Activated B cell treated with CpG ODN at 0.5 μM for 24 hours (primary cell): ENCODE data around the gene UBXN4. TPM values are rescaled to one million over a fixed set of nuclear protein-coding genes. Genes with fewer than 3 reads are reported as not detected.

Source experiments
- ATAC-seq: fragments of 200-7000 bp; cut with Tn5 transposase; one replicate; pipeline ENCODE4 v1.10.0; 2021; ENCODE audit warnings: low read depth, mild to moderate bottlenecking, moderate library complexity
- CTCF ChIA-PET: fragments of 350-600 bp; sonication (Branson Sonifier 250); formaldehyde crosslinking; loops from one replicate; lab custom pipeline; 2021; ENCODE audit warnings: antibody characterized with exemption; lab: Charles Lee
- POLR2A ChIA-PET: fragments of 350-600 bp; sonication (Branson Sonifier 250); formaldehyde crosslinking; loops from one replicate; lab custom pipeline; 2021; ENCODE audit warnings: antibody characterized with exemption; lab: Charles Lee
- DNase-seq: peaks from one replicate; pipeline ENCODE4 v3.0.0; 2022
- H3K27ac Mint-ChIP-seq: one replicate; pipeline ENCODE4 v1.8.0; 2020; ENCODE audit warnings: mixed read lengths
- H3K27me3 Mint-ChIP-seq: one replicate; pipeline ENCODE4 v1.8.0; 2021; ENCODE audit warnings: mixed read lengths
- H3K36me3 Mint-ChIP-seq: one replicate; pipeline ENCODE4 v1.8.0; 2021; ENCODE audit warnings: low read depth, mixed read lengths
- H3K4me1 Mint-ChIP-seq: one replicate; pipeline ENCODE4 v1.8.0; 2021; ENCODE audit warnings: mixed read lengths
- H3K4me3 Mint-ChIP-seq: one replicate; pipeline ENCODE4 v1.8.0; 2020; ENCODE audit warnings: mild to moderate bottlenecking, mixed read lengths
- H3K9me3 Mint-ChIP-seq: one replicate; pipeline ENCODE4 v1.8.0; 2020; ENCODE audit warnings: mixed read lengths
- intact Hi-C: fragments of 100-400 bp; cut with micrococcal nuclease; formaldehyde crosslinking; loops from one replicate; pipeline ENCODE4 v1.15.1; 2024
- total RNA-seq: library from RNA; stranded (reverse); gene quantifications from 2 replicates; pipeline ENCODE4 v1.2.3, GENCODE V29; 2022
- TF ChIP-seq, protein P1 (sequence below): fragments of 200-600 bp; IDR thresholded peaks from one replicate; pipeline ENCODE4 v1.8.0; 2022; ENCODE audit warnings: antibody characterized with exemption, mild to moderate bottlenecking

UBXN4 gene
- total RNA-seq, 1 donor from 2014 or later: 107 TPM

DNA sequence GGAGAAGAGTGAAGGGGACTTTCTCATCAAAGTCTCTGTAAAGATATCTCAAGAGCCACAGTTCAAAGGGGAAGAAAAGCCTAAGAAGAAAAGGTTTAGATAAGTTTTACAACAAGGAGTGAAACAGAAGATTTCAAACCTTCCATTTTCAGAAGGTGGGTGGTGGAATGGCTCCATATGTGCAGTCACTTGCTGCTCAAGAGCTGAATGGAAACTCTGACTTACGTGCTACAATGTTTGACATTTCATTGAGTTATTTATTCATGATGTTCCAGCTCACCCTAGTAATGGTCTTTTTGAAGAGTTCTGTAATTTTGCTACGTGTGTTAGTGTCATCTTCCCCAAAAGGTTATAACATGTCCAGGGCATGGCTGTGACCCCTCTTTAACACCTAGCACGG lies 73.6 kb downstream of the UBXN4 start:
- Mint-ChIP-seq H3K27ac (no peak overlapping the region), H3K36me3 (no peaks in the 10 kb centered on the region), H3K4me1 (peaks cover 1% of the 10 kb centered on the region), H3K9me3 (peaks cover 2% of the 10 kb centered on the region), H3K4me3 (no peak overlapping the region), H3K27me3 (peaks cover 4% of the 10 kb centered on the region)
- TF ChIP-seq, protein P1, sequence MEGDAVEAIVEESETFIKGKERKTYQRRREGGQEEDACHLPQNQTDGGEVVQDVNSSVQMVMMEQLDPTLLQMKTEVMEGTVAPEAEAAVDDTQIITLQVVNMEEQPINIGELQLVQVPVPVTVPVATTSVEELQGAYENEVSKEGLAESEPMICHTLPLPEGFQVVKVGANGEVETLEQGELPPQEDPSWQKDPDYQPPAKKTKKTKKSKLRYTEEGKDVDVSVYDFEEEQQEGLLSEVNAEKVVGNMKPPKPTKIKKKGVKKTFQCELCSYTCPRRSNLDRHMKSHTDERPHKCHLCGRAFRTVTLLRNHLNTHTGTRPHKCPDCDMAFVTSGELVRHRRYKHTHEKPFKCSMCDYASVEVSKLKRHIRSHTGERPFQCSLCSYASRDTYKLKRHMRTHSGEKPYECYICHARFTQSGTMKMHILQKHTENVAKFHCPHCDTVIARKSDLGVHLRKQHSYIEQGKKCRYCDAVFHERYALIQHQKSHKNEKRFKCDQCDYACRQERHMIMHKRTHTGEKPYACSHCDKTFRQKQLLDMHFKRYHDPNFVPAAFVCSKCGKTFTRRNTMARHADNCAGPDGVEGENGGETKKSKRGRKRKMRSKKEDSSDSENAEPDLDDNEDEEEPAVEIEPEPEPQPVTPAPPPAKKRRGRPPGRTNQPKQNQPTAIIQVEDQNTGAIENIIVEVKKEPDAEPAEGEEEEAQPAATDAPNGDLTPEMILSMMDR: no peak
- intact Hi-C loops: no loop called here
- ATAC-seq (no peak), DNase-seq (no peak)
- POLR2A ChIA-PET: no interaction called here
- CTCF ChIA-PET: no interaction called here

DNA sequence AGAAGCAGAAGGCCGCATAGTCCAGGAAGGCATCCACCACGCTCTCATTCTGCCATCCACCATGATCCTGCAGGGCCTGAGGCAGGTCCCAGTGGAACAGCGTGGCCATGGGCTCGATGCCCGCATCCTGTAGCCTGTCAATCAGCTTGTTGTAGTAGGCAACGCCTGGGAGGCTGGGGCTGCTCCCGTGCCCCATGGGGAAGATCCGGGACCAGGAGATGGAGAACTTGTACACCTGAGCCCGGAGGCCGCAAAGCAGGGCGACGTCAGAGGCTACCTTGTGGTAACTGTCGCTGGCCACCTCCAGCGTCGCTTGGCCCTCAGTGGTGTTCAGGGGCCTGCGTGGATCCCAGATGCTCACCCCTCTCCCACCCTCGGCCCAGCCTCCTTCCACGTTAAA lies 75.8 kb downstream of the UBXN4 start:
- Mint-ChIP-seq H3K4me1 (peaks cover 3% of the 10 kb centered on the region), H3K4me3 (no peak overlapping the region), H3K9me3 (peaks cover 6% of the 10 kb centered on the region), H3K27ac (no peak overlapping the region), H3K36me3 (peaks cover 2% of the 10 kb centered on the region), H3K27me3 (peaks cover 6% of the 10 kb centered on the region)
- ChIA-PET CTCF (no interaction called here), POLR2A (no interaction called here)
- intact Hi-C loops: no loop called here
- TF ChIP-seq, protein P1: no peak
- ATAC-seq (no peak), DNase-seq (no peak)

- H3K27me3 Mint-ChIP-seq: peaks cover 6% of the 10 kb centered on the region
- POLR2A ChIA-PET: no interaction called here
- intact Hi-C loops: no loop called here
- H3K4me1 Mint-ChIP-seq: peaks cover 3% of the 10 kb centered on the region
- H3K27ac Mint-ChIP-seq: no peak overlapping the region
- TF ChIP-seq, protein P1: no peak
- peaks cover 2% of the 10 kb centered on the region for H3K36me3 Mint-ChIP-seq
- H3K4me3 Mint-ChIP-seq: no peak overlapping the region
- H3K9me3 Mint-ChIP-seq: peaks cover 11% of the 10 kb centered on the region
- CTCF ChIA-PET: no interaction called here
- no peak for DNase-seq
- no peak for ATAC-seq
Observed at GRCh38 chr2:135817951-135818350, 76.3 kb downstream of the UBXN4 start.

DNA sequence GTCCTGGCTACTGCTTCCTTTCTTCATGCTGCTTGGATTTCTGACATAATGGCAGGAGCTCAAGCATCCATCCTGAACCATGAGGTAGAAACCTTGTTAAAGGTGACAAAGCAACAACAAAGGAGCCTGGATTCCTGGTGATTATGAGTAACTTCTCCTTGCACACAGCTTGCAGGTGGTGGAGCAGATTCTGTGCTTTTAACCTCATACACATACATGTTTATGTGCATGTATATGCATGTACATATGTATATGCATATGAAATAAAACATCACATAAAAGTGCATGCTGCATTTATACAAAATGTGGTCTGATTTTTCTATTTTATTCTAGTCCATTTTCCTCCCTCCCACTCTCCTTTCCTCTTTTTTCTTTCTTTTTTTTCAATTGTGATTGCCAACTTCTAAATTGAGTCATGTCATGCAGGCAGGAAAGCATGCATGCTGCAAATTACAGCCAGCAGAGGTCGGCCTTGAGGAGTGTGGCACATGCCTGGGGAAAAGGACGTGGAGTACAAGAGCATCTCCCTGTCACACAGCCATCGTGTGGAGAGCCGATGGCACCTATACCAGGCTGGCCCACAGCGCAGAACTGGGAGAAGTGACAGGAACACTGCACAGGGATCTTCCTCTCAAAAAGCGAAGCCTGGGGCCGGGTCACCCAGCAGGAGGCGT lies 77.4 kb downstream of the UBXN4 start:
- peaks cover 3% of the 10 kb centered on the region for H3K4me1 Mint-ChIP-seq
- POLR2A ChIA-PET: no interaction called here
- CTCF ChIA-PET: no interaction called here
- no peak overlapping the region for H3K27ac Mint-ChIP-seq
- H3K9me3 Mint-ChIP-seq: peaks cover 17% of the 10 kb centered on the region
- no peak overlapping the region for H3K4me3 Mint-ChIP-seq
- TF ChIP-seq, protein P1: no peak
- DNase-seq: no peak
- peaks cover 6% of the 10 kb centered on the region for H3K27me3 Mint-ChIP-seq
- no peak for ATAC-seq
- intact Hi-C loops: no loop called here
- peaks cover 2% of the 10 kb centered on the region for H3K36me3 Mint-ChIP-seq

GRCh38 chr2:135820003-135820618 lies 78.5 kb downstream of the UBXN4 start:
- H3K4me1 Mint-ChIP-seq: peaks cover 3% of the 10 kb centered on the region
- TF ChIP-seq, protein P1: no peak
- no peak overlapping the region for H3K27ac Mint-ChIP-seq
- peaks cover 6% of the 10 kb centered on the region for H3K27me3 Mint-ChIP-seq
- ChIA-PET CTCF (no interaction called here), POLR2A (no interaction called here)
- peaks cover 2% of the 10 kb centered on the region for H3K36me3 Mint-ChIP-seq
- no peak overlapping the region for H3K4me3 Mint-ChIP-seq
- intact Hi-C loops: no loop called here
- DNase-seq (no peak), ATAC-seq (no peak)
- H3K9me3 Mint-ChIP-seq: peaks cover 15% of the 10 kb centered on the region
